ENCODE data around the gene SHTN1. TPM values are rescaled to one million over a fixed set of nuclear protein-coding genes. Genes with fewer than 3 reads are reported as not detected.

The SHTN1 gene
- total RNA-seq, 1 donor from 2014 or later: 13.1 TPM

DNA sequence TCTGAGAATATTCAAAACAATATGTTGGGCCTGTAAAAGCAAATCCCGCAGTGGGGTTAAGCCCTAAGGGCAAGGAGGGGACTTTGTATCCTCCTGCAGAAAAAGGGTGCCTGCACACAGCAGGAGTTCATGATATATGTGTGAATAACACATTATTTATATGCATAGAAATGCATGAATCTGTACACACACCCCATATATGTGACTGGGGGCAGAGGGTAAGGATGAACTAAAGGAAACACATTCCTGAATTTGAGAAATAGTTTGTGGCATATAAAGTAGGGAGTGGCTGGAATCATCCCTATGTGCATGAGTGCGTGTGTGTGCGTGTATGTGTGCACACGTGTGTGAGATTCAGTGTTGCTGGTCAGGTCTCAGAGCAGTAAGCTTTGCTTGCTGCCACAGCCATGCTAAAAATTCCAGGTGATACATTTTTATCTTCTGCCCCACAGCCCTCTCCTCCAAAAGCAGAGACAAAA is 136.8 kb downstream of the SHTN1 start:
- DNase-seq: no peak

DNA sequence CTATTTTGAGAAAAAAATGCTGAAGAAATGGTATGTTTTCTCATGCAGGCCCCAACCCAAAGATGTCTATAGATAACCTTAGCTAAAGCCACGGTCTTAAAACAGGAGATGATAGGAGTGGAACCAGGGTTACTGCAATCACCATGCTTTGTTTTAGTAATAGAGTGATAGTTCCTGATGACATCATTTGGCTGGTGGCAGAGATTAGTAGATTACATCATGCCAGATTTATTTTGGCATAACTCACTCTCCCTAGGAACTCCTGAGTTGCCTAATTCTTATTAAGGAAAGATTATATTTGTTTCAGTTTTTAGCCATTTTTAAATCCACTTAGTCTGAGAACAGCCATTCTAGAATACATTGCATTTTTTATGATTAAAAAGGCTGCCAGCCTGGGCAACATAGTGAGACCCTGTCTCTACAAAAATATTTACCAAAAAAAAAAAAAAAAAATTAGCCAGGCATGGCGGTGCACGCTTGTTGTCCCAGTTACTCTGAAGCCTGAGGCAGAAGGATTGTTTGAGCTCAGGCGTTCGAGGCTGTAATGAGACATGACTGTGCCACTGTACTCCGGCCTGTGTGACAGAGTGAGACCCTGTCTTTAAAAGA is 137.9 kb downstream of the SHTN1 start:
- DNase-seq: no peak

GRCh38 chr10:116866066-116866465 is 138.9 kb downstream of the SHTN1 start:
- no peak for DNase-seq

DNA sequence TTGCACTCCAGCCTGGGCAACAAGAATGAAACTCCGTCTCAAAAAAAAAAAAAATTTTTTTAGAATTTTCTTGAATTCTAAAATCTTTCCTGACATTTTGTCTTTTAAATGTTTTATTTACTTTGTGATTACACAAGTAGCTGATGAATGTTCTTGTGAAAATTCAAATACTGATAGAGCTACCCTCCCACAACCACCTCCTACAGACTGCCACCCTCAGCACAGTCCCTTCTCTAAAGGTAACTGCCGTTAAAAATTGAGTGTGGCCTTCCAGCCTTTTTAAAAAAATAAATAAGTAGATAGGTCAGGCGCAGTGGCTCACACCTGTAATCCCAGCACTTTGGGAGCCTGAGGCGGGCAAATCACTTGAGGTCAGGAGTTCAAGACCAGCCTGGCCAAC is 140.6 kb downstream of the SHTN1 start:
- DNase-seq: no peak

- DNase-seq: no peak
These were observed 143.2 kb downstream of the SHTN1 start for GRCh38 chr10:116861796-116862195.

GRCh38 chr10:116857156-116857555 is 147.8 kb downstream of the SHTN1 start:
- DNase-seq: no peak

GRCh38 chr10:116853701-116854100 is 151.3 kb downstream of the SHTN1 start:
- no peak for DNase-seq

- no peak for DNase-seq
These were observed 151.7 kb downstream of the SHTN1 start for GRCh38 chr10:116853287-116853686.

DNA sequence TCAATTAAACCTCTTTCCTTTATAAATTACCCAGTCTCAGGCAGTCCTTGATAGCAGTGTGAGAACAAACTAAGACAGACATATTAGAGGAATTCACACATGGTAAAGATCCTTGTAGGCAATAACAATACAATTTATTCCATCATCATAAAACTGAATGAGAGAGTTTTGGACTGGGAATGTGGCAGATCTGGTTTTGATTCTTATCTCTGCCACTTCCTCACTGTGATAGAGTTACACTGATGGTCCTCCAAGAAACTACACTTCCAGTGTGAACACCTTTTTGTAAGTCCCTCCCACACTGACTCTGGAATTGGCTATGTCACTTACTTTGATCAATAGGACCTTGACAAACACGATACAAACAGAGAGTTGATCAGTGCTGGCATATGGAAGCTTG is 152.7 kb downstream of the SHTN1 start:
- no peak for DNase-seq

GRCh38 chr10:116850058-116850611 is 154.9 kb downstream of the SHTN1 start:
- DNase-seq: no peak

- peak; percentile 88 for DNase-seq
These were observed 155.5 kb downstream of the SHTN1 start, which contains the start of gene ENO4 for GRCh38 chr10:116849248-116850057. ENO4 (plus strand) TSS chr10:116849499; CDS start chr10:116849567, 68 bp downstream.

DNA sequence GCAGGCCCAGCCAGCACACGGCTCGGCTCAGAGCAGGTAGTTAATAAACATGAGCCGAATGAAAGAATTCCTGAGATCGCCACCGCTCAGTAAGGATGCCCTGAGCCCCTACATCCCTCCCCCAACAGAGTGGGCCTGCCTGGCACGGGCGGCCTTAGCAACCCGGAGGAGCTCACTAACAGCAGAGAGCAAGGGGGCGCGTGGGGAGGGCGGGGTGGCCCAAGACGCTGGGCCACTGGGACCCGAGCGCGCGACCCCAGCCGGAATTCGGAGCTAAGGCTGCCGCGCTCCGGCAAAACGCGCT is 156.1 kb downstream of the SHTN1 start:
- DNase-seq: no peak

- no peak for DNase-seq
These were observed 156.7 kb downstream of the SHTN1 start for GRCh38 chr10:116848032-116848943.

GRCh38 chr10:116845823-116846222 is 159.2 kb downstream of the SHTN1 start:
- no peak for DNase-seq

DNA sequence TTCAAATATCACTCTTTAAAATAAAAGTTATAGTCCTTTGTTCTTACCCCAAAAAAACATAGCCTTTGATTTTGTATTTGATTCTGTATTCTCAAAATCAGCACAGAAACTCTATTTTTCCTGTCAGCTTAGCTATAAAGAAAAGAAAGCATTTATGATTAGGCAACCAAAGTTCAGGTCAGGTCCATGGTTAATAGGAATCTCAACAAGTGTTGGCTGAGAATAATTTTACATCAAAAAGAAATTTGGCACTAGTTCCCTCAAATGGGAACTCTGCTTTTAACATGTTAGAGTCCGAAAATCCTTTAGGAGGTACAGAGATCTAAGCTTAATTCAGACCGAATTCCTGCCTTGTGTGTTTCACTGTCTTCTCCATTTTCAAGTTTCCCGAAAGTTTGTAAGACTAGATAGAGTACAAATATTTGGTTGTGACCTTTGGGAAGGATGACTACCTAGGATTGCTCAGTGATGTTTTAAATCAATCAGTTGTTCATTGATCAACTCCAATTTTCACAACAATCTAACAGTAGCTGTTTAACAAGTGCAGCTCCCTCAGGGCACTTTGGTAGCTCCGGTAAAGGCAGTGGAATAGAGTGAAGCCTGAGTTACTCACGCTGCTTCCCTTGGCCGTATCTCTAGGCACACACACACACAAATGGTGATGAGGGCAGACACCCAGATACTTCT is 164.5 kb downstream of the SHTN1 start:
- no peak for DNase-seq

DNA sequence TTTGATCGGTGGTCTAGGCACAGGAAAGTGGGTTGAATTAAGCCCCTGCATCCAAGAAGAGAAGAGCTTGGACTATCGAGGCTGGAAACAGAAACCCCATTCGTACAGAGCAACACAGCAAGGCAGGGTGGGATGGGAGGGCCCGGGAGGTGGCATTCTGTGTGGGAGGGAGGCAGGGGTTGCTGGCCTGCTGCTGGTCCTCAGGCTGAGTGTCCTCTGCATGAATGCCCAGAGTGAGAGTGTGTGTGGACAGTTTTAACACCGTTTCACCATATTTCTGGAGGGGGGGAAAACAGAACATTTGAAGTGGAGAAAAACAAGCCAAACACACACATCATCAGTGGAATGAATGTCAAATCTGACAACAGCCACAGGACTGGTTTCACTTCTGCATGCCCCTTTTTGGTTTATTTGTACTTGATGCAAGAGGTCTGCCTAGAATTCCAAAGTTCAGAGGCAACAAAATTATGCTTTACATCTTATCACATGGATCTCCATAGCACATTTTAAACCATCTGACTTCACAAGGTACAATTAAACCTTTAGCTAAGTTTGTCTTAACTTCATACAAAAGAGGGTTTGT is 166.8 kb downstream of the SHTN1 start:
- DNase-seq: no peak

DNA sequence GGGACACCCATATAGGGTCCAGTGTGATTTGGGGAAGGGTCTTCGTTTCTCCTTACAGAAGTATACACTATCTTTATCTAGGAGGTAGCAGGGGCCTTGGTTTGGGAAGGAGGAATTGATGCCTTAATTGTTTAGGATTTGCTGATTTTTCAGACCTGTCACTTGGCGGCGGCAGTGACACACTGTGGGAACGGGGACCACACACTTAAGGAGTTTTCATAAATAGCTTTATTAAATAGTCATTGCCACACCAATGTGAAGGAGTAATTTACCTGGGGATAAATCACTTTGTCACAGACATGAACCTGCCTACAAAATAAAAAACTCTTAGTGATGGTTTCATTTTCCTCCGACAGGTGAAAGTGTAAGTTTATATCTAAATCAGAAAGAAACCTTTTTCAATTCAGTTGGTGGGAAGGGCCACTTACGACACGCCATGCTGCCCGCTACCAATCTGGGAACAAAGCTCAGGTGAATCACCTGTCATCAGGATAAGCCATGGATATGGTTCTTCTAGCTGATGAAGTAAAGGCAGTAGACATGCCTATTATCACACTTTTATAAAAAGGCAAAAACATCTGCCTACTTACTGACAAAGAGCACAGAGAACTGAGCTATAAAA is 168.0 kb downstream of the SHTN1 start:
- no peak for DNase-seq

DNA sequence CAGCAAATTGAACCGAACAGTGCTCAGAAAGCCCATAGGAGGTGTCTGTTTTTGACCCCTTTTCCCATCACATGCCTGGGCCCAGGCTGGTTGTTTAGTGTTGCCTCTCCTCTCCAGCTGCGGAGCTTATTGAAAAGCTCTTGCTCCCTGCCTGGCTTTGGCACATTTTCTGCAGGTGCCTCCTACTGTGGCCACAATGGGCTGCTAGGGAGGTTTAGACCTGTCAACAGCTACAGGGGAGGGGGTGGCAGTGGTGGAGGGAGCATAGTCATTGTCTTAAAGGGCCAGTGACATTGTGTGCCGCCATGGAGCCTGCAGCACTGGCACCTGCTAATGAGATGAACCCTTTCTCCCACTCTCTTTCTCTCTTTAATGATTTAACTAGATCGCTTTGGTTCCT is 168.9 kb downstream of the SHTN1 start:
- no peak for DNase-seq

DNA sequence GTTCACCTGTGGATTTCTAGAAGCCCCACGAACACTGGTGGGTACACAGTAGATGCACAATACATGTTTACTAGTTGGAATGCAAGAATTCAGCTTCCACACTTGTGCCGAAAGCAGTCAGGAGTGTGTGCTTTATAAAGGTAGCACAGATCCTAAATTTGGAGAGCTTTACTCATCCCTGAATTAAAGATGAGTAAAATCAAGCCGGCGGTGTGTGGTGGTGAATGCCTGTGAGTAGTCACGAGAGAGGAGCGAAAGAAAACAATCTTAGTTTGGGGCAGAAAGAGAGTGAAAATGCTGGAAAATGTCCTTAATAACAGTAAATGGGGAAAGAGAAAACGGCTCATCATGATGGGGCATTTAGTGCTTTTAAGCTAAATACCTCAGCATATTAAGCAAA is 169.3 kb downstream of the SHTN1 start:
- DNase-seq: no peak

DNA sequence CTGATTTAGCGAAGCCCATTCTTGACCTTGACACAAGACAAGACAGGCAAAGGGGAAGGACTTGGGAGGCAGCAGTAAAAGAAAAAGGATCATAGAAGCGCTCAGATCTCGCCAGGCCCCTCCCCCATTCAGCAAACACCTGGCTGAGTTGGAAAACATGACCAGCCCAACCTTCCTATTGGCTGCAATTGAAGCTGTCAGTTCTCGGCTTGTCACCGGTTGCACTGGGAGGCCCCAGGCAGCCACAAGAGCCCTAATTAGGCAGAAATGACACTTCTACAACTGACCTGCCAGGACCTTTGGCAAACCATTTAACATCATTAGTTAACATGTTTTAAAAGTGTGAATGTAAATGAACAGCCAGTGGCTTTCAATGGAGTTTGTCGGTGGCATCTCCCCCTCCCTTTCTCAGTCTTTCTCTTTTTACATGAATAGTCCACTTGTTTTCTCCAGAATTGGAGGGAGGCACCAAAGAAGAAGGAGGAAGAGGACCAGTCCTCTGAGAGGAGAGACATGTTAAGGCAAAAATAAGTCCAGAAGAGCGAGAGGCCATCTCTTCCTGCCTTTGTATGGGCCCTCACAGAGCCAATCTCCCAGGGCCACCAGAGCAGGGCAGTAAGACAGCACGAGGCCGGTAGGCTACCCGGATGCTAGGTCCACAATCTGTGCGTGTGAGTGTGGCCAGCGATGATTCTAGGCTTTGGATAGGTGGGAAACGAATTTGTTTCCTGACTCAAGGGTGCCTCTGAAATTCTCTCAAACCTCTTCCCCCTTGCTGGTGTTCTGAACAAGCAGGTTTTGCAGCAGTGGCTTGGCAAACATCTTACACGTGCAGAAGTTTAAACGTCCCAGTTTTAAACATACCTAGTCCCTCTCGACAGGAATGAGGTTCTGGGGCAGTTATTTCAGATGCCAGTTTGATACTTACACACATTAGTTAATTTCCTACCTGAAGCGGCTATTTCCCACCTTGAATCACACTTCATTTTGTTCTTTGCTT is 170.7 kb downstream of the SHTN1 start:
- DNase-seq: no peak
